AG04450 (cell line): ENCODE data around the gene DNAH1. TPM values are rescaled to one million over a fixed set of nuclear protein-coding genes. Genes with fewer than 3 reads are reported as not detected.

Experiments
- CTCF ChIA-PET: fragments of 300-600, 350-600 bp; formaldehyde crosslinking; extraction: SDS; loops from one replicate; lab custom pipeline; 2022; ENCODE audit warnings: antibody characterized with exemption, inconsistent platforms; lab: Charles Lee
- POLR2A ChIA-PET: fragments of 350-600 bp; formaldehyde crosslinking; extraction: SDS; loops from one replicate; lab custom pipeline; 2021; ENCODE audit warnings: antibody characterized with exemption, inconsistent platforms; lab: Yijun Ruan, JAX
- DNase-seq: peaks from one replicate; pipeline ENCODE4 v3.0.0-alpha.2; 2011; ENCODE audit warnings: low read depth, low spot score
- H3K27ac ChIP-seq: one replicate; pipeline ENCODE4 v1.5.1; 2012; ENCODE audit warnings: low read depth, low read length, control low read depth
- H3K27me3 ChIP-seq: one replicate; pipeline ENCODE4 v1.6.0; 2012; ENCODE audit warnings: low read length; ENCODE audit not compliant: control insufficient read depth, insufficient read depth
- H3K4me3 ChIP-seq: 2 replicates; pipeline ENCODE4 v1.5.1; 2011; ENCODE audit warnings: mild to moderate bottlenecking, low read depth, low read length, control low read depth
- H3K9me3 ChIP-seq: 2 replicates; pipeline ENCODE4 v1.5.1; 2012; ENCODE audit warnings: low read length; ENCODE audit not compliant: control insufficient read depth, insufficient read depth
- polyA plus RNA-seq: library from polyadenylated mRNA; depleted of rRNA; stranded (reverse); fragments of >200 nt; gene quantifications from 2 replicates; pipeline ENCODE4 v1.2.3, GENCODE V29; 2011
- TF ChIP-seq, protein P1 (sequence below): IDR thresholded peaks from 2 replicates; pipeline ENCODE4 v1.5.1; 2011; ENCODE audit warnings: low read depth, low read length, control low read depth, inconsistent platforms

The DNAH1 gene
- polyA plus RNA-seq, 1 experiment = 1.4 TPM

GRCh38 chr3:52432691-52433141 is 116.6 kb downstream of the DNAH1 start:
- TF ChIP-seq, protein P1, sequence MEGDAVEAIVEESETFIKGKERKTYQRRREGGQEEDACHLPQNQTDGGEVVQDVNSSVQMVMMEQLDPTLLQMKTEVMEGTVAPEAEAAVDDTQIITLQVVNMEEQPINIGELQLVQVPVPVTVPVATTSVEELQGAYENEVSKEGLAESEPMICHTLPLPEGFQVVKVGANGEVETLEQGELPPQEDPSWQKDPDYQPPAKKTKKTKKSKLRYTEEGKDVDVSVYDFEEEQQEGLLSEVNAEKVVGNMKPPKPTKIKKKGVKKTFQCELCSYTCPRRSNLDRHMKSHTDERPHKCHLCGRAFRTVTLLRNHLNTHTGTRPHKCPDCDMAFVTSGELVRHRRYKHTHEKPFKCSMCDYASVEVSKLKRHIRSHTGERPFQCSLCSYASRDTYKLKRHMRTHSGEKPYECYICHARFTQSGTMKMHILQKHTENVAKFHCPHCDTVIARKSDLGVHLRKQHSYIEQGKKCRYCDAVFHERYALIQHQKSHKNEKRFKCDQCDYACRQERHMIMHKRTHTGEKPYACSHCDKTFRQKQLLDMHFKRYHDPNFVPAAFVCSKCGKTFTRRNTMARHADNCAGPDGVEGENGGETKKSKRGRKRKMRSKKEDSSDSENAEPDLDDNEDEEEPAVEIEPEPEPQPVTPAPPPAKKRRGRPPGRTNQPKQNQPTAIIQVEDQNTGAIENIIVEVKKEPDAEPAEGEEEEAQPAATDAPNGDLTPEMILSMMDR = no peak
- DNase-seq = no peak
- ChIA-PET CTCF (interaction anchor here (0.9 to 14.6 kb wide), 4 partner anchors 14 to 93 kb away, joined by 3 to 359 read pairs (median 5); partner anchors contain the start of gene SEMA3G), POLR2A (no interaction called here)
- Histone ChIP-seq H3K27me3 (peaks cover 19% of the 10 kb centered on the region), H3K27ac (no peak overlapping the region), H3K4me3 (no peak overlapping the region), H3K9me3 (no peaks in the 10 kb centered on the region)

DNA sequence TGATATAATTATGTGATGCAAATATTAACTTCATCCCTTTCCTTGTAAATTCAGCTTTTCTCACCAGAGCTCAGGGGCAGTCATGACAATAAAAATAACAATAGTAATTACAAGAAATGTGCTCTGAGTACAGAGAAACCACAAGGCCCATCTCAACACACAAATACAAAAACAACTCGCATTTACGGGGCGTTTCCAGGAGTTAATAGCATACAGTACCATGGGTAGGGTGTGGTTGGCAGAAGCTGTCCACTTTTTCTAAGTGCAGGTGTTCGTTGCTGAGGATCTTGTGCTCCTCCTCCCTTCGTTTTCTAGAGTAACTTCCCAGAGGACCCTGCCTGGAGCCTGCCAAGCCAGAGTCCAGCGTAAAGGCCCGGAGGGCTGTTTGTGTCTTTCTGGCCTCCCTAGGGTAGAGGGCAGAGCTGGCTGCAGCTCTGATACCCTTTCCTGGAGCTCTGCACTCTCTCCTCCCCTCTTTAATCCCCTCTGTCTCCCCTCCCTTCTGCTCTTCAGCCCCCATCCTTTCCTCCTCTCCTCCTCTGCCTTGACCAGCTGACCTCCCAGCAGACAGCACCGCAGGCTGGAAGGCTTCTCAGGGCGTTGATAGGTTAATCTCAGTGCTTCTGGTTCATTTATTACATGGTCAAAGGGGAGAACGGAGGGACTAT is 117.3 kb downstream of the DNAH1 start:
- no peak overlapping the region for H3K4me3 ChIP-seq
- DNase-seq = no peak
- ChIA-PET CTCF (interaction anchor here (1.5 to 14.6 kb wide), 2 partner anchors 13 to 21 kb away, joined by 4 to 359 read pairs; partner anchors contain the start of gene SEMA3G), POLR2A (interaction anchor here (1.1 kb wide), 1 partner anchor 21 kb away, joined by 3 read pairs; no protein-coding TSS in a partner anchor)
- TF ChIP-seq, protein P1 = no peak
- no peaks in the 10 kb centered on the region for H3K9me3 ChIP-seq
- no peak overlapping the region for H3K27ac ChIP-seq
- H3K27me3 ChIP-seq = peaks cover 19% of the 10 kb centered on the region

DNA sequence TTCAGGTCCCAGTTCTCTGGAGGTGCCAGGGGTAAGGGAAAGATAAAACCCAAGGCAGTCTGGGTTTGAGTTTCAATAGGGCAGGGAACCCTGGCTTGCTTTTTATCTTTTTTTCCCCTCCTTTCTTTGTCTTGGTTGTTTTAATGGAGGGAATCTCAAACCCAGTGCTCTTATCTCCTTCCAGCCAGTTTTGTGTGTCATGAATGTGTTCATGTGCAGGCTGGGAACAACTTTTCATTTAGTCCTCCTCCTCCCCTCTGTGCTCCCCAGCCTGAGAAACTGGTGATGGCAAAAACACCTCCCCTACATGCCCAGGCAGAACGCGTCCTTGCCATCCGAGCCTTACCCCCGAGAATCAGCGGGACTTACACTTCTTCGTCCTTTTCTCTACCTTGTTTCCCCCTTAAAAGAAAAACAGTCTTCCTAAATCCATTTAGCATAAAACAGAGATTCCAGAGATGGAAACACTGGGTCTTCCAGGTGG is 117.9 kb downstream of the DNAH1 start:
- DNase-seq = no peak
- no peak overlapping the region for H3K27ac ChIP-seq
- ChIA-PET CTCF (interaction anchor here (1.5 to 14.6 kb wide), 2 partner anchors 13 to 22 kb away, joined by 4 to 359 read pairs; partner anchors contain the start of gene SEMA3G), POLR2A (interaction anchor here (1.1 kb wide), 1 partner anchor 22 kb away, joined by 3 read pairs; no protein-coding TSS in a partner anchor)
- no peak overlapping the region for H3K4me3 ChIP-seq
- peaks cover 23% of the 10 kb centered on the region for H3K27me3 ChIP-seq
- TF ChIP-seq, protein P1 = no peak
- H3K9me3 ChIP-seq = no peaks in the 10 kb centered on the region

DNA sequence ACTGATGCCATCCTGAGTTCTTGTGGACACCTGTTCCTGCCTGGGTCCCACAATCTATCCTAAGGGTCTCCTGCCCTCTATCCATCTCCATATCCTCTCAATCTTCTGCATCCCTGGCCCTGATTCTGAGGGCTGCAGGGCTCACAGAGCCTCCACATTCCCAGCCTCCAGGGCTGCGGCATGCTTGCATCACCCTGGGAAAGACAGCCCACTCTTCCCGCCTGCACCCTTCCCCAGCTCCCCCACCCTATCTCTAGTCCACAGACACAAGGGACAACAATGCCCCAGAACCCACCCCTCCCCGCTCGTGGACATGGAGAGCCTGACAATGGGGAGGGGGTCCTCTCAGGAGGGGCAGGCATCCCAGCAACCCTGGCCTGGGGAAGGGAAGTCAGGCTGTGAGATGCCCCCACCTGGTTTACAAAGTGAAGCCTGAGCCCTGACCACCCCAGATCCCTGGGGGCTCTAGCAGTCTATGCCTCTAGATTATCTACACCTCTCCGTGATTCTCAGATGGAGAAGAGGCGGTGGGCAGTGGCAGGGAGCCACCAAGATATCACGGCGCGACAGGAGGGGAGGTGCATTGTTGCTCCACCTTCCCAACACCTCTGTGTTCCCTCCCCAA is 118.5 kb downstream of the DNAH1 start:
- no peak overlapping the region for H3K4me3 ChIP-seq
- peaks cover 23% of the 10 kb centered on the region for H3K27me3 ChIP-seq
- ChIA-PET POLR2A (interaction anchor here (1.1 kb wide), 1 partner anchor 22 kb away, joined by 3 read pairs; no protein-coding TSS in a partner anchor), CTCF (interaction anchor here (1.5 to 14.6 kb wide), 2 partner anchors 12 to 22 kb away, joined by 4 to 359 read pairs; partner anchors contain the start of gene SEMA3G)
- H3K27ac ChIP-seq = no peak overlapping the region
- no peaks in the 10 kb centered on the region for H3K9me3 ChIP-seq
- TF ChIP-seq, protein P1 = no peak
- no peak for DNase-seq
